ENCODE results near the gene TRERF1. TPM values are rescaled to one million over a fixed set of nuclear protein-coding genes. Genes with fewer than 3 reads are reported as not detected.

TRERF1 gene
- total RNA-seq, 1 experiment from 2014 or later = 22.3 TPM

DNA sequence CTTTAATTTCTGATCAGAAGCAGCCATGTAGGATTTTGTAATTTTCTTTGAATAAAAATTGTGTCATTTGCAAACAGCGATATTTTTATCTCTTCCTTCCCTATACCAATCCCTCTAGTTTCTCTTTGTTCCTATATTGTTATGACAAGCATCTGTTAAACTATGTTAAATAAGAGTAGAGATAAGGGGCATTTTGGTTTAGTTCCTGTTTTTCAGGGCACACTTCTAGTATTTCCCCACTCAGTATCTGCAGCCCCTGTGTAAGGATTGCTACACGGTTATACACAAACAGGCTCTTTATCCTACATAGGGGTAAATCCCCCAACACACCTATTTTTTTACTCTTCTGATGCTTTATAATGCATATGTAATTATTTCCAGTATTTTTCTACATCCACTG, 42.1 kb downstream of the TRERF1 start (continued):
- TF ChIP-seq, protein P1, sequence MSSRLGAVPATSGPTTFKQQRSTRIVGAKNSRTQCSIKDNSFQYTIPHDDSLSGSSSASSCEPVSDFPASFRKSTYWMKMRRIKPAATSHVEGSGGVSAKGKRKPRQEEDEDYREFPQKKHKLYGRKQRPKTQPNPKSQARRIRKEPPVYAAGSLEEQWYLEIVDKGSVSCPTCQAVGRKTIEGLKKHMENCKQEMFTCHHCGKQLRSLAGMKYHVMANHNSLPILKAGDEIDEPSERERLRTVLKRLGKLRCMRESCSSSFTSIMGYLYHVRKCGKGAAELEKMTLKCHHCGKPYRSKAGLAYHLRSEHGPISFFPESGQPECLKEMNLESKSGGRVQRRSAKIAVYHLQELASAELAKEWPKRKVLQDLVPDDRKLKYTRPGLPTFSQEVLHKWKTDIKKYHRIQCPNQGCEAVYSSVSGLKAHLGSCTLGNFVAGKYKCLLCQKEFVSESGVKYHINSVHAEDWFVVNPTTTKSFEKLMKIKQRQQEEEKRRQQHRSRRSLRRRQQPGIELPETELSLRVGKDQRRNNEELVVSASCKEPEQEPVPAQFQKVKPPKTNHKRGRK (CRISPR knock-in tag; IDR thresholded peaks at IDR 0.05; ENCODE audit: borderline replicate concordance) = no peak
- no peak for TF ChIP-seq SOX15 (CRISPR knock-in tag; IDR thresholded peaks at IDR 0.05)
- TF ChIP-seq, protein P2, sequence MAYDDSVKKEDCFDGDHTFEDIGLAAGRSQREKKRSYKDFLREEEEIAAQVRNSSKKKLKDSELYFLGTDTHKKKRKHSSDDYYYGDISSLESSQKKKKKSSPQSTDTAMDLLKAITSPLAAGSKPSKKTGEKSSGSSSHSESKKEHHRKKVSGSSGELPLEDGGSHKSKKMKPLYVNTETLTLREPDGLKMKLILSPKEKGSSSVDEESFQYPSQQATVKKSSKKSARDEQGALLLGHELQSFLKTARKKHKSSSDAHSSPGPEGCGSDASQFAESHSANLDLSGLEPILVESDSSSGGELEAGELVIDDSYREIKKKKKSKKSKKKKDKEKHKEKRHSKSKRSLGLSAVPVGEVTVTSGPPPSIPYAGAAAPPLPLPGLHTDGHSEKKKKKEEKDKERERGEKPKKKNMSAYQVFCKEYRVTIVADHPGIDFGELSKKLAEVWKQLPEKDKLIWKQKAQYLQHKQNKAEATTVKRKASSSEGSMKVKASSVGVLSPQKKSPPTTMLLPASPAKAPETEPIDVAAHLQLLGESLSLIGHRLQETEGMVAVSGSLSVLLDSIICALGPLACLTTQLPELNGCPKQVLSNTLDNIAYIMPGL (CRISPR knock-in tag; IDR thresholded peaks at IDR 0.05) = no peak
- TF ChIP-seq, protein P3, sequence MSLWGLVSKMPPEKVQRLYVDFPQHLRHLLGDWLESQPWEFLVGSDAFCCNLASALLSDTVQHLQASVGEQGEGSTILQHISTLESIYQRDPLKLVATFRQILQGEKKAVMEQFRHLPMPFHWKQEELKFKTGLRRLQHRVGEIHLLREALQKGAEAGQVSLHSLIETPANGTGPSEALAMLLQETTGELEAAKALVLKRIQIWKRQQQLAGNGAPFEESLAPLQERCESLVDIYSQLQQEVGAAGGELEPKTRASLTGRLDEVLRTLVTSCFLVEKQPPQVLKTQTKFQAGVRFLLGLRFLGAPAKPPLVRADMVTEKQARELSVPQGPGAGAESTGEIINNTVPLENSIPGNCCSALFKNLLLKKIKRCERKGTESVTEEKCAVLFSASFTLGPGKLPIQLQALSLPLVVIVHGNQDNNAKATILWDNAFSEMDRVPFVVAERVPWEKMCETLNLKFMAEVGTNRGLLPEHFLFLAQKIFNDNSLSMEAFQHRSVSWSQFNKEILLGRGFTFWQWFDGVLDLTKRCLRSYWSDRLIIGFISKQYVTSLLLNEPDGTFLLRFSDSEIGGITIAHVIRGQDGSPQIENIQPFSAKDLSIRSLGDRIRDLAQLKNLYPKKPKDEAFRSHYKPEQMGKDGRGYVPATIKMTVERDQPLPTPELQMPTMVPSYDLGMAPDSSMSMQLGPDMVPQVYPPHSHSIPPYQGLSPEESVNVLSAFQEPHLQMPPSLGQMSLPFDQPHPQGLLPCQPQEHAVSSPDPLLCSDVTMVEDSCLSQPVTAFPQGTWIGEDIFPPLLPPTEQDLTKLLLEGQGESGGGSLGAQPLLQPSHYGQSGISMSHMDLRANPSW (CRISPR knock-in tag; conservative IDR thresholded peaks at IDR 0.05; ENCODE audit: low read depth) = no peak

DNA sequence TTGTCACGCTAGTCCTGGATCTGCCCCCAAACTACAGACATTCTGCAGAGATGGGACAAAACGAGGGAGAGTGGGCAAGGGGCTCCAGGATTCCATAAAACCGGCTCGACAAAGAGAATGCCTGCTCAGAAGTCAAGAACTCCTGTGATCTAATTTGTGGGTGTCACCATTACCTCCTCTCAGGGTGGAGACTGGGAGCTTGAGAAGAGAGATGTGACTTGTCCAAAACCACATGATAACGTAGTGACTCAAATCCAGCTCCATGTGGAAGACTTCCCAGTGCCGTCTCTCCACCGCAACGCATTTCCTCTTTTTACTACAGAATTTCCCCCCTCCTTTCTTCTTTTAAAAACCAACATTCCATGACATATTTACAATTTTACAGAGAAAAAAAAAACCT, 44.3 kb downstream of the TRERF1 start:
- peaks cover 67% of the 10 kb centered on the region for H3K4me1 Mint-ChIP-seq
- POLR2A ChIA-PET = no interaction called here
- H3K9me3 Mint-ChIP-seq = no peaks in the 10 kb centered on the region
- no peak for TF ChIP-seq FOXP1 (CRISPR knock-in tag; IDR thresholded peaks at IDR 0.05; ENCODE audit: borderline replicate concordance)
- TF ChIP-seq TEAD4 (CRISPR knock-in tag; IDR thresholded peaks at IDR 0.05) = no peak
- TF ChIP-seq NR2C2 (CRISPR knock-in tag; IDR thresholded peaks at IDR 0.05) = no peak
- TF ChIP-seq, protein P3 (CRISPR knock-in tag; conservative IDR thresholded peaks at IDR 0.05; ENCODE audit: low read depth) = no peak
- no peak for TF ChIP-seq HMGA2 (CRISPR knock-in tag; IDR thresholded peaks at IDR 0.05)
- TF ChIP-seq, protein P4, sequence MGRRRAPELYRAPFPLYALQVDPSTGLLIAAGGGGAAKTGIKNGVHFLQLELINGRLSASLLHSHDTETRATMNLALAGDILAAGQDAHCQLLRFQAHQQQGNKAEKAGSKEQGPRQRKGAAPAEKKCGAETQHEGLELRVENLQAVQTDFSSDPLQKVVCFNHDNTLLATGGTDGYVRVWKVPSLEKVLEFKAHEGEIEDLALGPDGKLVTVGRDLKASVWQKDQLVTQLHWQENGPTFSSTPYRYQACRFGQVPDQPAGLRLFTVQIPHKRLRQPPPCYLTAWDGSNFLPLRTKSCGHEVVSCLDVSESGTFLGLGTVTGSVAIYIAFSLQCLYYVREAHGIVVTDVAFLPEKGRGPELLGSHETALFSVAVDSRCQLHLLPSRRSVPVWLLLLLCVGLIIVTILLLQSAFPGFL (CRISPR knock-in tag; IDR thresholded peaks at IDR 0.05; ENCODE audit: borderline replicate concordance) = no peak
- TF ChIP-seq ESRRA (CRISPR knock-in tag; IDR thresholded peaks at IDR 0.05; ENCODE audit: borderline replicate concordance) = no peak
- TF ChIP-seq FOXJ3 (CRISPR knock-in tag; IDR thresholded peaks at IDR 0.05; ENCODE audit: borderline replicate concordance) = no peak
- no peak for TF ChIP-seq TP53 (CRISPR knock-in tag; IDR thresholded peaks at IDR 0.05)
- TF ChIP-seq GTF2I (CRISPR knock-in tag; conservative IDR thresholded peaks at IDR 0.05) = no peak
- TF ChIP-seq, protein P5, sequence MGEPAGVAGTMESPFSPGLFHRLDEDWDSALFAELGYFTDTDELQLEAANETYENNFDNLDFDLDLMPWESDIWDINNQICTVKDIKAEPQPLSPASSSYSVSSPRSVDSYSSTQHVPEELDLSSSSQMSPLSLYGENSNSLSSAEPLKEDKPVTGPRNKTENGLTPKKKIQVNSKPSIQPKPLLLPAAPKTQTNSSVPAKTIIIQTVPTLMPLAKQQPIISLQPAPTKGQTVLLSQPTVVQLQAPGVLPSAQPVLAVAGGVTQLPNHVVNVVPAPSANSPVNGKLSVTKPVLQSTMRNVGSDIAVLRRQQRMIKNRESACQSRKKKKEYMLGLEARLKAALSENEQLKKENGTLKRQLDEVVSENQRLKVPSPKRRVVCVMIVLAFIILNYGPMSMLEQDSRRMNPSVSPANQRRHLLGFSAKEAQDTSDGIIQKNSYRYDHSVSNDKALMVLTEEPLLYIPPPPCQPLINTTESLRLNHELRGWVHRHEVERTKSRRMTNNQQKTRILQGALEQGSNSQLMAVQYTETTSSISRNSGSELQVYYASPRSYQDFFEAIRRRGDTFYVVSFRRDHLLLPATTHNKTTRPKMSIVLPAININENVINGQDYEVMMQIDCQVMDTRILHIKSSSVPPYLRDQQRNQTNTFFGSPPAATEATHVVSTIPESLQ (CRISPR knock-in tag; IDR thresholded peaks at IDR 0.05) = no peak
- TF ChIP-seq ZNF416 (CRISPR knock-in tag; IDR thresholded peaks at IDR 0.05) = no peak
- TF ChIP-seq GRHL2 (CRISPR knock-in tag; IDR thresholded peaks at IDR 0.05; ENCODE audit: insufficient replicate concordance, severe bottlenecking) = no peak
- TF ChIP-seq IRF2 (CRISPR knock-in tag; IDR thresholded peaks at IDR 0.05; ENCODE audit: borderline replicate concordance, low read depth) = no peak
- TF ChIP-seq ELF4 (CRISPR knock-in tag; IDR thresholded peaks at IDR 0.05; ENCODE audit: low read depth) = no peak
- TF ChIP-seq RORB (CRISPR knock-in tag; IDR thresholded peaks at IDR 0.05) = no peak
- TF ChIP-seq, protein P6, sequence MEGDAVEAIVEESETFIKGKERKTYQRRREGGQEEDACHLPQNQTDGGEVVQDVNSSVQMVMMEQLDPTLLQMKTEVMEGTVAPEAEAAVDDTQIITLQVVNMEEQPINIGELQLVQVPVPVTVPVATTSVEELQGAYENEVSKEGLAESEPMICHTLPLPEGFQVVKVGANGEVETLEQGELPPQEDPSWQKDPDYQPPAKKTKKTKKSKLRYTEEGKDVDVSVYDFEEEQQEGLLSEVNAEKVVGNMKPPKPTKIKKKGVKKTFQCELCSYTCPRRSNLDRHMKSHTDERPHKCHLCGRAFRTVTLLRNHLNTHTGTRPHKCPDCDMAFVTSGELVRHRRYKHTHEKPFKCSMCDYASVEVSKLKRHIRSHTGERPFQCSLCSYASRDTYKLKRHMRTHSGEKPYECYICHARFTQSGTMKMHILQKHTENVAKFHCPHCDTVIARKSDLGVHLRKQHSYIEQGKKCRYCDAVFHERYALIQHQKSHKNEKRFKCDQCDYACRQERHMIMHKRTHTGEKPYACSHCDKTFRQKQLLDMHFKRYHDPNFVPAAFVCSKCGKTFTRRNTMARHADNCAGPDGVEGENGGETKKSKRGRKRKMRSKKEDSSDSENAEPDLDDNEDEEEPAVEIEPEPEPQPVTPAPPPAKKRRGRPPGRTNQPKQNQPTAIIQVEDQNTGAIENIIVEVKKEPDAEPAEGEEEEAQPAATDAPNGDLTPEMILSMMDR (IDR thresholded peaks at IDR 0.05) = no peak
- no peak for TF ChIP-seq ZNF263 (CRISPR knock-in tag; IDR thresholded peaks at IDR 0.05; ENCODE audit: low read depth)
- ATAC-seq = no peak
- H3K27ac Mint-ChIP-seq = peak overlapping the region; percentile 43; the same call in 1 of the 2 replicates
- no peak overlapping the region for H3K4me3 Mint-ChIP-seq
- no peaks in the 10 kb centered on the region for H3K36me3 Mint-ChIP-seq
- H3K27me3 Mint-ChIP-seq (ENCODE audit: low read depth) = no peaks in the 10 kb centered on the region
- CTCF ChIA-PET = interaction anchor here (1.2 to 2.0 kb wide), 3 partner anchors 11 to 140 kb away, joined by 3 to 8 read pairs (median 3); no protein-coding TSS in a partner anchor
- DNase-seq (ENCODE audit: low spot score) = no peak

Measured in WTC11 (cell line).